GM21390 (cell line): ENCODE results near the gene RIOK2.

Source experiments
- ATAC-seq: cut with Tn5 transposase; IDR thresholded peaks from one replicate; pipeline ENCODE4 v1.9.1; 2021; ENCODE audit not compliant: unreplicated experiment

Gene RIOK2

GRCh38 chr5:97127727-97128126, 55.3 kb downstream of the RIOK2 start:
- no peak for ATAC-seq

- no peak for ATAC-seq
Observed at GRCh38 chr5:97125125-97125683, 57.8 kb downstream of the RIOK2 start.

GRCh38 chr5:97124335-97124734, 58.7 kb downstream of the RIOK2 start:
- no peak for ATAC-seq

GRCh38 chr5:97121848-97122247, 61.2 kb downstream of the RIOK2 start:
- no peak for ATAC-seq

- no peak for ATAC-seq
Observed at GRCh38 chr5:97120195-97120594, 62.9 kb downstream of the RIOK2 start.

- ATAC-seq = peak; percentile 19
Observed at GRCh38 chr5:97119007-97119390, 64.0 kb downstream of the RIOK2 start.

- ATAC-seq = peak; percentile 93
Observed at GRCh38 chr5:97118261-97119006, 64.6 kb downstream of the RIOK2 start.

GRCh38 chr5:97115932-97116331, 67.1 kb downstream of the RIOK2 start:
- no peak for ATAC-seq

GRCh38 chr5:97112230-97112629, 70.8 kb downstream of the RIOK2 start:
- ATAC-seq = no peak

GRCh38 chr5:97111616-97112015, 71.4 kb downstream of the RIOK2 start:
- ATAC-seq = no peak

GRCh38 chr5:97111004-97111403, 72.0 kb downstream of the RIOK2 start:
- no peak for ATAC-seq
